RCC 7860 (cell line): Measurements from ENCODE around the gene WDR43.

Experiments used
- DNase-seq: peaks from one replicate; pipeline ENCODE4 v3.0.0-alpha.2; 2015; ENCODE audit warnings: low spot score
- FAIRE-seq: peaks from 2 replicates; lab custom pipeline; 2012; peaks lifted over from hg19 to GRCh38; lab: Jason Lieb, UNC

WDR43 gene

DNA sequence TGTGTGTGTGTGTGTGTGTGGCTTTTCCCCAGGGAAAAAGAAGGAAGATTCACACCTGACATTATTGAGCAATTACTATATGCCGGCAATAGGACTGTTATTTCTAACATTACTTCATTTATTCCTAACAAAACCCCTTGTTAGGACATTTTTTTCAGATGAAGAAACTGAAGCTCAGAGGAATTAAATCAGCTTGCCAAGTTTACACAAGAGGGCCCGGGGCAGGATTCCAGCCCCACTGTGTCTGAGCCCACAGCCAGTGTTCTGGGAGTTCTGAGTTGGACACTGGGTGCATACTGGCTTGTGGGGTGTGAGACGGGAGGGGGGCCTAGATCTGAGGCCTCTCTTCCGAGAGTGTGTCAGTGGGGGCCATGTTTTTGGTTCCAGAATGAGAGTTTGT lies 96.6 kb downstream of the WDR43 start:
- DNase-seq (no peak), FAIRE-seq (no peak)

DNA sequence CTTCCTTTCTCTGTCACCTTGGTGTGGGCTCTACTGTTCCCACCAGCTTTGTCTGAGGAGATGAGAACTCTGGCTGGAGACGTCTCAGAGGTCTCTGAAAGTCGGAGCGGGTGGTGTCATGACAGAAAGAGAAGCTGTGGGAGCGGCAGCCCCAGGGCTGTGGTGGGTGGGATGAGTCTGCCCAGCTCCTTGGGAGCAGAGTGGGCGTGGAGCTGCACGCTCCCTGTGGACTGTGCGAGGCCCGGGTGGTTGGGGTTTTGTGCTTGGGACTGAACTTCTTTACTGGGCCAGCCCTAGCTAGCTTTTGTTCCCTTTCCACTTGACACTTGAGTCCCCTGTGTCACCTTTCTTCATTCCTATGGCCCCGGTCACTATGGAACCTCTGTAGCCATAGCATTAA lies 97.0 kb downstream of the WDR43 start:
- FAIRE-seq, result no peak

DNA sequence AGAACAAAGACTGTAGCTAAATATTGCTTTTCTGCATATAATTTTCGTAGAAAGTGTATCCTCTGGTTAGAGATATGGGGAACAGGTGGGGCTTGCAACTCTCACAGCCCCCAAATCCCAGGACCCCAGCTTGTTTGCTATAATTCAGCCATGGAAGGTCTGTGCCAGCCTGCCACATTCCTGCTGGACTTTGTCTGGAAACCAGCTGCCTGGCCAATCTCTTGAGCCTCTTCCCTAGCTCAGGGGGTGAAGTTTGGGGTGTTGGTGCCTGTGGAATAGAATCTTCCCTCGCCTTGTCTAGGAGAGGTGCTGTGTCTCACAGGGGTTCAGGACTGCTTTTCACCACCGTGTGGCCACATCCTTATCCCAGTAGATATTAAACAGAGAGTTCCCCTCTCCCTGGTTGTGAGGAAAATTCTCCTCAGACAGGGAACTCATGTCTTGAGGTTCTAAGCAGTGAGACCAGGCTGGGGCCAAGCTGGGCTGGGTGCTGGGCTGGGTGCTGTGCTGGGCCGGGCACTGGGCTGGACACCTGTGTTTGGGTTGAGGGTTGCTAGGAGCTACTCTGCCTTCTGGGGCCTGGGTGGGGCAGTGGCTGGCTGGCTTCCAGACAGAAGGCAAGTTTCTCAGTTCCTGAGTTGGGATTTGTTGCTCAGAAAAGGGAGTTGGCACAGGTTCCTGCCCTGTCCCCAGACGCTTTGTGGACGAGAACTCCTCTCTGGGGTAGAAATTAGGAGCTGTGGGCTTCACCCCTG lies 98.9 kb downstream of the WDR43 start:
- no peak for DNase-seq
- FAIRE-seq, result no peak

More for the DNA sequence above, 97.0 kb downstream of the WDR43 start:
- DNase-seq, result no peak

DNA sequence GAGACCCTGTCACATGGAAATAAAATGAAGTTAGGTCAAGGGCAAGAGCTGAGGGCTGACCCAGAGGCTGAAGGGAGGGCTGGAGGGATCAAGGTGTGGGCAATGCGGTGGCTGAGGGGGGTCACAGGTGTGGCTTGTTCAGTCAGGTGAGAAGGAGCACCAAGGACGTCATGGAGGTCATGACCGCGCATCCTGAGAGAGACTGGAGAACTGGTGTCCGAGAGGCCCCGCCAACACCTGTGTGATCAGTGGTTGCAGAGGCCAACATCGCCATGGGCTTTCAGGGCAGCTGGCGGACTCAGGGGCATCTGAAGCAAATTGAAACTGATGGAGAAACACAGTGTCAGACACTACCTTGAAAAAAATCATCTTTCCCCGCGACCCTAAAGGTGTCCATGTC lies 99.6 kb downstream of the WDR43 start:
- no peak for FAIRE-seq

DNA sequence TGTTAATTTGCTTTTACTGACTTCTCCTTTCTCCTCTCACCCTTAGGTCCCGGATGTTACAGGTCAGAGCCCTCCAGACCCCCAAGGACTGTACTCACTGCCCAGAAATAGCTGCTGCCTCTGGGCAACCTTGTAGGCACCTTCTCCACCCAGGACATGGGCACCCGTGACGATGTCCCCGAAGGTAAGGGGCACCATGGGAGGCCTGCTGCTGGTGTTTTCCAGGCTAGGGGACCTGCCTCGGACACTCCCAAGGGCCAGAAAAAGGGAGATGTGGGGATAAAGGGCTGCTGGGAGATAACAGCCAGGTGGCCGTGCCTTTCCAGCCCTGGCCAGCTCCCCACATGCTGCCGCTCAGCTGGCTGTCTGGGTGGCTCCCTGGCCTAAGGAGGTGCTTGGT lies 100.2 kb downstream of the WDR43 start:
- no peak for FAIRE-seq

More for the DNA sequence above, 99.6 kb downstream of the WDR43 start:
- no peak for DNase-seq

DNA sequence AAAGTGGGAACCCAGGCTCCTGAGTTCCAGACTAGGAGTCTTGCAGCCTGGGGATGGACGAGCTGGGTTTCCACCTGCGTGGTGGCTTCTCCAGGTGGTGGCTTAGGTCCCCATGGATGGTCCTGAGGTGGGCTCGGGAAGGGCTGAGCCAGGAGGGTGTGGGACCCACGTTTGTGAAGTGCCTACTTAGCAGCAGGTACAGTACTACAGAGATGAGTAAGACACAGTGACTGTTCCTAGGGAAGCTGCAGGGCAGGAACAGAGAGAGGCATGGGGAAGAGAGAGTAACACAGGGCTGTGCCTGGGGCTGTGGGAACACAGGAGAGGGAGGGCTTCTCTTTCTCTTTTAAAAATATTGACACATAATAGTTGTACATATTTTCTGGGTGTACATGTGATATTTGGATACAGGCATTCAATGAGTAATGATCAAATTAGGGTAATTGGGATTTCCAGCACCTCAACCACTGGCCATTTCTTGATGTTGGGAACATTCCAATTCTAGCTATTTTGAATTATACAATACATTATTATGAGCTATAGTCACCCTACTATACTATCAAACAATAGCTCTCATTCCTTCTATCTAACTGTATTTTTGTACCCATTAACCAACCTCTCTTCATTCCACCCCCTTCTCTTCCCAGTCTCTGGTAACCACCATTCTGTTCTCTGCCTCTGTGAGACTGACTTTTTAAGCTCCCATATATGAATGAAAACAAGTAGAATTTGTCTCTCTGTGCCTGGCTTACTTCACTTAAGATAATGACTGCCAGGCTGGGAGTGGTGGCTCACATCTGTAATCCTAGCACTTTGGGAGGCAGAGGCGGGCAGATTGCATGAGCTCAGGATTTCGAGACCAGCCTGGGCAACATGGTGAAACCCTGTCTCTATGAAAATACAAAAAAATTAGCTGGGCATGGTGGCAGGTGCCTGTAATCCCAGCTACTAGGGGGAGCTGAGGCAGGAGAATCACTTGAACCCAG lies 101.6 kb downstream of the WDR43 start:
- FAIRE-seq, result no peak

More for the DNA sequence above, 100.2 kb downstream of the WDR43 start:
- no peak for DNase-seq

GRCh38 chr2:28997237-28997846 lies 102.9 kb downstream of the WDR43 start:
- no peak for FAIRE-seq

More for the DNA sequence above, 101.6 kb downstream of the WDR43 start:
- DNase-seq, result no peak

More at GRCh38 chr2:28997237-28997846, 102.9 kb downstream of the WDR43 start:
- peak; percentile 4 for DNase-seq
